A549 (cell line): Measurements from ENCODE around the gene PTPRG.

ENCODE experiments used
- EP300 ChIP-seq, 2 experiments: fragments of >200 bp; sonication (Bioruptor Twin); formaldehyde crosslinking; IDR thresholded peaks; 2 replicates in 1 of 2; 3 replicates in 1 of 2; pipeline ENCODE4 v1.6.1; 2016 to 2017
- KDM5A ChIP-seq: fragments of 200-600 bp; sonication (generic); IDR thresholded peaks from 2 replicates; pipeline ENCODE4 v1.6.1; 2016; ENCODE audit warnings: antibody characterized with exemption, mild to moderate bottlenecking
- POLR2AphosphoS2 ChIP-seq: conservative IDR thresholded peaks from 2 replicates; pipeline ENCODE4 v1.6.1; 2012; ENCODE audit warnings: low read length, improper control_type of control experiment, inconsistent platforms

GRCh38 chr3:61575893-61576292 is 14.5 kb downstream of the PTPRG start:
- TF ChIP-seq EP300 (IDR thresholded peaks at IDR 0.05) (no peak), KDM5A (no peak), POLR2AphosphoS2 (no peak)
